Right kidney (tissue), 1 donor: Measurements from ENCODE around the gene PKP1.

Experiments used
- DNase-seq: peaks from one replicate; pipeline ENCODE4 v3.0.0-alpha.2; 2016

Gene PKP1

GRCh38 chr1:201330541-201330940, 47.2 kb downstream of the PKP1 start:
- no peak for DNase-seq

DNA sequence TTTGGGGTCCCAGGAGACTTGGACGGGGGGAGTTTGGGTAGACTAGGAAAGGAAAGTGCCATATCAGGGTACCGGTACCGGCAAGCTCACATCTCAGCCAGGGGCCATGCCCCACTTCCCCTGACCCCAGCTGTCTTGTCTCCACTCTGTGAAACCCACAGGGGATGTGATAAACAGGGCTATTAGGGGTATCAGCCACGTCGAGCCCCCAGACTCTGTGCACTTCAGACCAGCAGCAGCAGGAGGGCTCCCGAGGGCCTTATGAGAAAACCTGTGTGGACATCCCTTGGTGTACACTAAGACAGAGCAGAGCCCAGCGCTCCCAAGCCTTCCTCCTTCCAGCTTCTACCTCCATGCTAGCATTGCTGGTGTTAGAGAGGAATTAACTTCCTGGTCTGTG, 47.9 kb downstream of the PKP1 start:
- DNase-seq: no peak

GRCh38 chr1:201332021-201332420, 48.7 kb downstream of the PKP1 start:
- no peak for DNase-seq

- no peak for DNase-seq
Measured at GRCh38 chr1:201332616-201333335, 49.5 kb downstream of the PKP1 start.

DNA sequence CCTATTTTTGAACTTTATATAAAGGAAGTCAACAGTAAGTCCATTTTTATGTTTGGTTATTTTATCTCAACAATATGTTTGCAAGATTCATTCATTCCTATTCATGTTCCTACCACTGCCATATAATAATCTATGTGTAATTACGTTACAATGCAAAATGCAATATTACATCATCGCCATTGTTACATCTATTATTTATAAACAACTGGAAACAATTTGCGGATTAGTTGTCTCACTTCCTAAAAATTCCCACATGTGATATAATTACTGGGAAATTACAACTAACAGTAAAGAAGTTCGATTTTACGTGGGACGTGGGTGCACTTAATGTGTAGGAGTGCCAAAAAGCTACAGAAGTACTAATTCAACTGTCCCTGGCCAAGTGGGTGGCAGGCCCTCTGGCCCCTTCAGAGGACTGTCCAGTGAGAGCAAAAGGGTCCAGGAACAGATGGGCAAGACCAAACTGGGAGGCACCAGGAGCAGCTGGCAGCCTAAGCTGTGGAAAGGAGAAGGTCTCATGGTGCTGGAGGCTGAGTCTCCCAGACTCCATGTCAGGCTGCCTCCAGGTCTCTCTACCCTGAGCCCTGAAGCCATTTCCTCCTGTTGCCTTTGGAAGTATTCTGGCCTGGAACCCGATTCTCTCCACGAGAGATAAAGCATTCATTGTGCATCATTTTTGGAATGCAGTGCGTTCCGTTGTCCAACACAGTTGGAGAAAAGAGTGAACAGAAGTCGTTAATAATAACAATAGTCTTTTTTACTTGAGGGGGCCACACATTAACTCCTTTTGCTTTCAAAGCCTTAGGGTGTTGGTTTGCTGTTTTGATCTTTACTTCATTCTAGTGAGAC, 51.2 kb downstream of the PKP1 start:
- no peak for DNase-seq

- DNase-seq: no peak
Measured at GRCh38 chr1:201335174-201335870, 52.0 kb downstream of the PKP1 start.

DNA sequence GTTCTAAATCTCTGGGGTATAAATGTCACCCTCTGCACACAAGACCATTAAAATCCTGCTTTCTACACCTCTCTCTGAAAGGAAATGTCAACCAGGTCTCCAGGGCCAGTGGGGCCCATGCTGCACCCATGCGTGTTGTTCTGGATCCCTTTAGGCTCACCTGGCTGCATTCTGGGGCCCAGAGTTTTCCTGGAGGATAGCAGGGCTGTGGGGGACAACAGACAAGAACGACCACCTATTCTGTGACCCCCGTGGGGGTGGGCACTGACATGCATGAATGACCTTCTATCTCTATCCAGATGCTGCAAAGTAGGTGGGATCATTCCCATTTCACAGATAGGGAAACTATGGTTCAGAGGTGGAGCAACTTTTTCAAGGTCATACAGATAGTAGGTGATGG, 52.6 kb downstream of the PKP1 start:
- no peak for DNase-seq

- no peak for DNase-seq
Measured at GRCh38 chr1:201336711-201337450, 53.6 kb downstream of the PKP1 start.

DNA sequence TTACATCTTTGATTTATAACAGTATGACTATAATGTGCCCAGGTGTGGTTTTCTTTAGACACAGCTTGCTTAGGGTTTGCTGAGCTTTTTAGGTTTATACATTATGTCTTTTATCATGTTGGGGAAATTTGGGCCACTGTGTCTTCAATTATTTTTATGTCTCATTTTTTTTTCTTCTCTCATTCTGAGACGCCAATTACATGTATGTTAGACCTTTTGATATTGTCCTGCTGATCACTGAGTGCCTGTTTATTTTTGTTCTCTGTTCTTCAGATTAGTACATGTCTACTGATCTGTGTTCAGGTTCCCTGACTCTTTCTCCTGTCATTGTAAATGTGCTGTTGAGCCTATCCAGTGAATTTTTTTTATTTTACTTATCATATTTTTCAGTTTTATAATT, 58.1 kb downstream of the PKP1 start:
- no peak for DNase-seq

DNA sequence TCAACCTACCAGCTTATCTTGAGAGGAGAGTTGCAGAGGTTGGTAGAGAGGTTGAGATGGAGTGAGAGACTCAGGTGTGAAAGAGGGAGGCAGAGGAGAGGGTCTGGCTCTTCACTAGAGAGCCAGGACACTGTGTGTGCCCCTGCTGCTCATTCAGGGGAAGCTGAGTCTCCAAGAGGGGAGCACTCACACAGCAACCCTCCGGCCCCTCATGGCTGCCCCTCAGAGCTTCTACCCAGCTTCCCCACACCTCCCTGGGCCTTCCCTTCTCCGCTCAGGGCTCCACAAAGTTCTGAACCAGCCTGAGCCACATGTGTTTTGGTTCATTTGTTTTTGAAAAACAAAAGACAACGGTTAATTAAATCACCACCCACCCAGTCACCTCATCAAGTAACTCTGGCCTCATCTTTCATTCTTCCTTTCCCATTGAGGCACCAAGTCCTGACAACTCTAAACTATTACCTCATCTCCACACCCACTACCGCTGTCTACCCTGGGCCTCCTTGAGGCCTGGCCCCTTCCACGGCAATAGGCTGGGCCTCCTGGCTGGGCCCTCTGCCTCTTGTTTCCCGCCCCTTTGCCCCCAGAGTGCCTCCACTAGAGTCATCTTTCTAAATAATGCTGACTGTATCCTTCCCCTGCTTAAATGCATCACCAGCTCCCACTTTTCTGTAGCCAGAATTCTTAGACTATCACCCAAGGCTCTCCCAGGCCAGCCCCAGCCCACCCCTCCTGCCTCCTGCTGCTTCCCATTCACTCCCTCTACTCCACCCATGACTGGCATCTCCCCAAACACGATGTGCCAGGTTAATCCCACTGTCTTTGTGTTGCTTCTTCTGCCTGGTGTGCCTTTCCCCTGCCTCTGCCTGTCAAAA, 61.1 kb downstream of the PKP1 start:
- no peak for DNase-seq

GRCh38 chr1:201345081-201345355, 61.7 kb downstream of the PKP1 start:
- no peak for DNase-seq

GRCh38 chr1:201346337-201346939, 63.1 kb downstream of the PKP1 start:
- DNase-seq: no peak

DNA sequence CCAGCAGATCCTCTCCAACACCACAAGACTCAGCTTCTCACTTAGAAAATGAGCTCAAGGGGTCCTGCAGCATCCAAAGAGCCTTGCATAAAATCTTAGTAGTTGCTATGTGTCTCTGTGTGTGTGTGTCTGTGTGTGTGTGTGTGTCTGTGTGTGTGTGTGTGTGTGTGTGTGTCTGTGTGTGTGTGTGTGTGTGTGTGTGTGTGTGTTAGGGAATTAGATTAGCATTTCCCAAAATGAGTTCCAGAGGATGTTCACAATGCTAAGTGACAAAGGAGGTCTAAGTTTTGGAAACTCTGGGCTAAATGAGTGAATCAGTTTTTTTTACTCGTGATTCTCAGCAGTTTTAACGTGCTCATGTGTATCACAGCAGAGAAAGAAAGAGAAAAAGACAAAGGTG, 63.7 kb downstream of the PKP1 start:
- DNase-seq: no peak

GRCh38 chr1:201347498-201348210, 64.3 kb downstream of the PKP1 start:
- no peak for DNase-seq

DNA sequence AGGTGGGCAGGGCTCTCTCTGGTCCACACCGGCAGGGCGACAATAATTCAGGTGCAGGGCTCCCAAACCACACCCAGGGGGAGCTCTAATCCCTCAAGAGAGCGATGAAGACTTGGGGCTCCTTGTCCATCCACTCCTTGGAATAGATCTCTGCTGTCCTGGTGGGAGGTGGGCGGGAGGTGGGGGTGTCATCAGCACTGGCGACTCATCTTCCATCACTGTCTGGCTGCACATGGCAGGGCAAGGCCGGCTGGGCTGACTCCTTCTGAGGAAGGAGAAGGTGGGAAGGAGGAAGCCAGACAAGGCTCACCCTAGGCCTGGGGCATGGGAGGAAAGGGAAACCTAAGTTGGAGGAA, 64.9 kb downstream of the PKP1 start:
- DNase-seq: peak; percentile 34

GRCh38 chr1:201349092-201349491, 65.8 kb downstream of the PKP1 start:
- DNase-seq: no peak

DNA sequence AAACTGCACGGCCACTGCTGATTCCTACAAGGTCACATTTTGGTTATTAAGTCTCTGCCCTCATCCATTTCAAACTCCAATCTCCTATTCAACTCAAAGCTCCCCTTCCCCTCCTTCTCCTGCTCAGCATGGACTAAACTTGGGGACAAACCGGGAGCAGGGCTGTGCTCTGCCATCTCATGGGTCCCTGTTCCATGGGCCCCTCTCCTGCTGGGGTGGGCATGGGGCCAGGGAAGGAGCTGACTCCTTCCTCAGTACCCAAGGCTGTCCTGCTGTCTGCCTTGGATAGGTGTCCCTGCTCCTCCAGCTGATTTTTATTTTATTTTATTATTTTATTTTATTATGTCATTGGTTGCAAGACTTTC, 67.0 kb downstream of the PKP1 start:
- DNase-seq: no peak

- DNase-seq: no peak
Measured at GRCh38 chr1:201350884-201351283, 67.6 kb downstream of the PKP1 start.

DNA sequence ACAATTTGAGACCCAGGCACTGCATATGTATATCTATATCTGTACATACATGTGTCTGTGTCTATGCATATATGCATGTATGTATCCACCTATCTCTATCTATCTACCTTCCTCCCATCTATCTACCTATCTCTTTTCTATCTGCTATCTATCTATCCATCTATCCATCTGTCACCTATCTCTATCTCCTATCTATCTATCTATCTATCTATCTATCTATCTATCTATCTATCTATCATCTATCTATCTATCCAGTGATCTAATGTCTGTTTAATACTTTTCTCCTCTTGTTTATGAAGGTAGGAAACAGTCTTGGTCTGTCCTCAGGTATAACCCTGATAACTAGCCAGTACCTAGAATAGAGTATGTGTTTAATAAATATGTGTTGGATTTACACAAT, 68.3 kb downstream of the PKP1 start:
- DNase-seq: no peak

- no peak for DNase-seq
Measured at GRCh38 chr1:201353186-201353940, 70.1 kb downstream of the PKP1 start.
